Inferior parietal cortex (tissue), 1 donor: Measurements from ENCODE around the gene NCAM2.

Source experiments
- DNase-seq: peaks from one replicate; pipeline ENCODE4 v3.0.0-alpha.2; 2016; ENCODE audit errors: extremely low spot score

Gene NCAM2

DNA sequence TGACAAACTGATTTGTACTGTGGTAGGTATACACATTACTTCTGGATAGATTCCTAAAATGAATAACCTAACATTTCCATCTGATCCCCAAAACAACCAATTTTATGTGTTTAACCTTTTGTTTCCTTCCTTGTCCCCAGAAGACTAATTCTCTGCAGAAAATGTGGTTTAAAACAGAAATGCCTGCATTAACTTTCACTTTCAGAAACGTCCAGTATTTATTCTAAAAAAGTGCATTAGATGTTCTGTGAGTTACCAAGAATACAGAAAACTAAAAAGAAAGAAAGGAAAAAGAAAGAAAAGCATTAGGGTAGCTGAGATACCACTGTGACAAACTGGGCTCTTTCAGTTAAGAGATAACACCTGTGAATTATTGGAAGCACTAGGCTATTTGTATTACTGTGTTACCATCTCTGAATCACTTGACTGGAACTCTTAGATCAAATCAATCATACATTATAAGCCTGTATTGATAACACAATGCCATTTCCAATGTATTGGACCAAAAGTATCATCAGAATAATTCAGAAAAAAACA, 177.7 kb downstream of the NCAM2 start:
- no peak for DNase-seq

- DNase-seq: no peak
Measured at GRCh38 chr21:21177353-21177986, 179.3 kb downstream of the NCAM2 start.

GRCh38 chr21:21179619-21180298, 181.6 kb downstream of the NCAM2 start:
- DNase-seq: no peak

DNA sequence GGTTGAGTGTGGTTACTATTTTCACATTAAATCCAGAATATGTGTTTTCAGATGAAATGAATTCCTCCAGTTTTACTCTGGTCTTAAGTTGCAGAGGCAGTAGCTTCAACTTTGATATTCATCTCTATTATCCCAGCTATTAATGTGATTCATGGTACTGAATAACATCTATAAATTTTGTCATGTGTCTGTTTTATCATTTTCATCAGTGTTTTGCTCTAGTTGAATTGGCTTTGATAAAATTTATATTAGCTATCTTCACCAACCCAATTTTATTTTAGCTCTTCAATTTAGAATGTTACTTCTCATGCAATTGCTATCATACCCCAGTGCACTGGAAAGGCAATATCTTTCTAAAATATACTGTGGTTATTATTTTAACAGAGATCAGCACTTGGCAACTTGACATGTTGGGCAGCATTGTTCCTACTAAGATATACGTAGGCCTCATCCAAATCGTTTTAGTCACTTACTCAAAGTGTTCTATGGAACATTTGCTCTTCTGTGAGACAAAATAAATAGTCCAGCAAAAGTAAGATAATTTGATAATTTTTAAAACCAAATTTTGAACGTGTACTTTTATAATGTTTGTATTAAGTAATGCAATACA, 184.3 kb downstream of the NCAM2 start:
- DNase-seq: no peak

- no peak for DNase-seq
Measured at GRCh38 chr21:21183092-21183491, 184.9 kb downstream of the NCAM2 start.

GRCh38 chr21:21184771-21185528, 186.7 kb downstream of the NCAM2 start:
- no peak for DNase-seq

DNA sequence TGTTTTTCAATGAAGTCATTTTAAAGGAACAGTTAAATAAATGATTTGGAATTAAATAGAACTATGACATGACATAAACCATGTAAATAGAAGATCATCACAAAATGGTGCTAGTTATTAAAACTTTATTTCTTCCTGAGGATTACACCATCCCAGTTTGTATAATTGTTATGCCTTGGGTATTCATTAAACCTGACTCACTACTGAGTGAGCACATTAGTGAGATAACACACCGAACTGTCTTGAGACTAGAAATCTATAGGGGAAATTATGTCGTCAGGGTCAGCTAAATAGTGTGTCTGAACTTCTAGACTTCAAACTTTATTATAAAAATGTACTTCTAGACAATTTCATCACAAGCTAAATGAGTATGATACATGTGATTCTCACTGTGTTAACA, 189.4 kb downstream of the NCAM2 start:
- DNase-seq: no peak

DNA sequence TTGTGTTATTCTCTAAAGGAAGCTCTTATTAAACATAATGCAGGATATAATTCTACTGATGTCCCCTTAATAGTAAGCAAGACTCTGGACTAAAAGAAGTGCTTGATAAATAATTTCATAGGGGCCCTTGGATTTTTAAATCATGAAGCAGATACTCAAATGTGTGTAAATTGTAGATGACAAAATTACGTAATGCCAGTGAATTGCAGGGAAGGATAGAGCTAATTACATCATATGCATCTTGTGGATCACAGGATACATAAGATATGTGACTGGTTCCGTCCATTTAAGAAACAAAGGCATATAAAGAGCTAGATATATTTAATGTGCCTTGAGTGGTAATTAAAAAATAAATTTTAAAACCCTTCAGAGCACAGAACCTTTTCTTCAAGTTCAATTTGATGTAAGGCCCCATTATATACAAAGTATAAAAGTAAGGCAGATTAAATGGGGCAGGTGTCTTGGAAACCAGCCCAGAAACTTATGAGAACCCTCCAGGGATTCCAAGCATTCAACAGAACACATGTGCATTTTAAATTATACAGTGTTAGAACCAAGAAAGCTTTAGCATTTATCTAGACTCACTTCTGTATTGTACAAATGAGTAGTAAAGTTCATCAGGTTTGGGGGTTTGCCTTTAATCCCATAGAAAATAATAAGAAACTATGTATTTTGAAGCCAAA, 190.4 kb downstream of the NCAM2 start:
- DNase-seq: no peak

GRCh38 chr21:21195417-21195943, 197.3 kb downstream of the NCAM2 start:
- DNase-seq: no peak

- DNase-seq: no peak
Measured at GRCh38 chr21:21196087-21196486, 197.9 kb downstream of the NCAM2 start.

GRCh38 chr21:21196848-21197247, 198.6 kb downstream of the NCAM2 start:
- DNase-seq: no peak

DNA sequence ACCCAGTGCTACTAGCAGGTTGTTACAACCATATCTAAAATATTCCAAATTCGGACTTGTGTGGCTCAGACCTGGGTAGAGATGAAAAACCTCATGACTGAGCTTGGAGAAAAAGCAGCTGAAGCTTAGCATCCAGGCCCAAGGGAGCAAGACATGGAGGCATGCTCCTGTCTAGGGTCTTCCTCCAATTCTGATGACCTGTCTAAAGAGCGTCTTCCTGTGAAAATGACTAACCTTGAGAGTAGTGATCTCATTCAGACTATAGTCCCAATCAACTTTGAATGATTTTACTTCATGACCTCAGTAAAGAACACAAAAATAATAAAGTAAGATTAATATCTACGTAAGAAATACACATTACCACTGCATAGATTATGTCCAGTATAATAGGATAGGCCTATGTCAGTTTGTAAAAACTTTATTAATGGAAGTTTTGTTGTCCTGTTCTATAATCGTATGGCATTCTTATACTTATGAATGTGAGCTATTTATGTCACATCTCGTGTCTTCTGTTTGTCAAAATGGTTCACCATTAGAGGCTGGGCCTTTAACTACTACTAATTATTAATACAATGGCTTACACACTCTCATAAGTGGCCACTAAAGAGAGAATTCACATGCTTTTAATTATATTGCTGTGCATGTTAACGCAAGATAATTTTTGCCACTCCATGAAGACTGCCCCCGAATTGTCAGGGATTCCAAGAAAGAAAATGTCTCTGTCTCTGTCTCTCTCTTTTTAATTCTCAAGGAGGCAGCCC, 201.3 kb downstream of the NCAM2 start:
- DNase-seq: no peak

DNA sequence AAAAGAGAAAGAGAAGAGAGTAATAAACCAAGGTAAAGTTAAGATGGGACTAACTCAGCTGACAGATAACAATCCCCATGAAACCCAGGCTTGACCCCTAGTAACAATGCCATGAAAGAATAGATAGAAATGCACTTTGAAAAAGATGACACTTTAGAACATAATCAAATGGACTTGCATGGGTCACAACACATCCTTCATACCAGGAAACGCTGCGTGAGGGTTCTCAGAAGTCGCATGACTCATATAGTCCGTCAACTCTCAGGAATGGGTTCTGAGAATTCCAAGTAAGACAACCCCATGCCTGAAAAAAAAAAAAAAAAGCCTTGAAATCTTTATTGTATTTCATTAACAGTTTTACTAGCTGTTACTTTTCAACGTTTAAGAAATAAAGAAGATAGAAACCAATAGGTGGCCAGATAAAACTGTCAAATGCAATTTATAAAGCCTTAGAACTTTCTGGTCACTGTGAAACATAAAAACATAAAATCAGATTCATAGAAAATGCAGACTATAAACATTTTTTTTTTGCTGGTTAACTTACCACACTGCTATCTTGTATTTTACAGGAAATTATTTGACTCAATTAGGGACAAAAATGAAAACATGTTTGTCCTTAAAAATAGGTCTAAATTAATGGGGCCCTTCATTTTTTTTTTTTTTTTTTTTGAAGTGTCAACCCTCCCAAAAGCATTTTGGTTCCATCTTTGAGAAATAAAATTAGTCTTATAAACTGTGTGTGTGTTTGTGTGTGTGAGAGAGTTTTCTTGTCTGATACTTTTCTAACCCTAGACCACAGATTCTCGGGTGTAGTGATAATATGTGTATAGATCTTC, 202.1 kb downstream of the NCAM2 start:
- DNase-seq: peak; percentile 48

GRCh38 chr21:21200939-21201615, 202.9 kb downstream of the NCAM2 start:
- no peak for DNase-seq

DNA sequence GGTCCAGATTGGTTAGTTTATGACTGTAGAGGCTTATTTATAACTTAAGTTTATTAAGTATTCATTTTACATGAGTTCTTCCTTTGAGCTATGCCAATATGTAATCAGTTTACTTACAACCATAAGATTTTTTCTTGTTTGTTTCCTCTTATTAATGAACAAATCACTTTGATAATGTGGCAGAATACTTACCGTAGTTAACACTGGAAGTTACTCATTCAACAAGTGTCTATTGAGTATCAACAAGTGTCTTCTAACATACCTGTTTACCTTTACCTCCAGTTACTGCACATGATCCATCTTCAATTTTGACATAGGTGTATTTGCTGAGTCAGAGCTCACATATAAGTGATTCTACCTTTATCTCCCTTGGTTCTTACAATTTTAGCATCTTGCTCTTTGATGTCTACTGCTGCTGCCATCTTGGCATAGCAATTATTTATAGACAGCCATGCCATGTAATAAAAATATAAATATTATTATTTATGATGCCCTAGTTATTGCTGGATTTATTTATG, 205.7 kb downstream of the NCAM2 start:
- DNase-seq: no peak

DNA sequence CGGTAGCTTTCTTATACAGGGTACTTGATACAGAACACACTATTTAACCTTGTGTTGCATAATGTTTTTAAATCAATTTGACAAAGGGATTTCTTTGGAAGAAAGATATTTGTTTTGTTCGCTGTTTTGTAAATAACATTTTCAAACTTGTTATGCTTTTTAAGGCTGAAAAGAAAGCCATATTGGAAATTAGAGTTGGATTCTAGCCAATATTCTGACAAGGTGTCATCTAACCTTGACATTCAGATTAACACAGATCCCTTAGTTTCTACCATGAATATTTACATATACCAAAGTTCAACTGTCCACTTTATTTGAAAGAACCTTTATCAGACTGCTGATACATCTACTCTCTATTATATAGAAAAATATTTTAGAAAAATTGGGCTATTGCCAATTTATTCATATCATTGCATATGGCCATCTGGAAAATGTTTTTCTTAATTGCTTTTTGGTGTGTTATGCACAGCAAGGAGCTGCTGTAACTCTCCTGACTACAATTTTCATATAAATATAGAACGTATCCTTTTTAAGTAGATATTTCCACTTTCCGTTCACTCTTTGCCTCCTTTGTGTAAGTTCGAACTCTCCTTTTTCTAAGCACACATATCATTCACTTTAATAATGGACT, 206.3 kb downstream of the NCAM2 start:
- DNase-seq: no peak

GRCh38 chr21:21205604-21206003, 207.4 kb downstream of the NCAM2 start:
- DNase-seq: no peak

DNA sequence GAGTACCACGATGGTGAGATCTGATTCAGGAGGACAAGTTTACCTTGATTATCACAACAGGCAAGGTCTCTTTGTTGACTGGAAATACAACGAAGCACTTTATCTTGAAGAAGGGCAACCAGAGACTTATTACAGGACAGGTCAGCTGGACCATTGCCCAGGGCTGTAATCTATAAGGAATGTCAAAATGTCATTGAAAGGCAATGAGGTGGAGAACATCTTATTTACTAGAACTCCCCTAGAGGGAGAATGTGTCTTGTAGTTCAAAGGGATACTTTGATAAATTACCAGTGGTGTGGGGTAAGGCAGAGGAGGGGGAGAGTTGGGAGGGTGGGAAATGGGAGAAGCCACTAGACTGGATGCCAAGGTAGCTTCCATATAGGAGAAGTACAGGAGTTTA, 212.3 kb downstream of the NCAM2 start:
- DNase-seq: no peak
